SK-N-SH treated with all-trans-retinoic acid at 6 μM for 48 hours (cell line): Measurements from ENCODE around the gene STPG1.

Experiments
- ATAC-seq: fragments of 200-7000 bp; cut with Tn5 transposase; 3 replicates; pipeline ENCODE4 v1.9.1; 2020; ENCODE audit warnings: mild to moderate bottlenecking, moderate library complexity
- ARNTL ChIP-seq: fragments of 450-650 bp; formaldehyde crosslinking; IDR thresholded peaks from 2 replicates; pipeline ENCODE4 v1.5.0; 2020; ENCODE audit warnings: low read depth, mild to moderate bottlenecking, moderate library complexity, borderline replicate concordance
- BACH2 ChIP-seq: fragments of 250-450 bp; sonication (Bioruptor Pico); IDR thresholded peaks from 2 replicates; pipeline ENCODE4 v1.9.0; 2021; ENCODE audit warnings: mild to moderate bottlenecking, borderline replicate concordance
- CSDC2 ChIP-seq: fragments of 250-450 bp; sonication (Bioruptor Pico); IDR thresholded peaks from 2 replicates; pipeline ENCODE4 v1.5.0; 2020; ENCODE audit warnings: mild to moderate bottlenecking, moderate library complexity
- ESRRG ChIP-seq: fragments of 250-450 bp; sonication (Bioruptor Pico); IDR thresholded peaks from 2 replicates; pipeline ENCODE4 v1.6.1; 2021; ENCODE audit warnings: mild to moderate bottlenecking
- GLIS3 ChIP-seq: fragments of 250-450 bp; sonication (Bioruptor Pico); IDR thresholded peaks from 2 replicates; pipeline ENCODE4 v1.5.0; 2020; ENCODE audit warnings: mild to moderate bottlenecking, moderate library complexity
- ISL1 ChIP-seq: fragments of 250-450 bp; sonication (Bioruptor Pico); IDR thresholded peaks from 2 replicates; pipeline ENCODE4 v2.1.2; 2022; ENCODE audit warnings: mild to moderate bottlenecking, moderate library complexity
- OSR1 ChIP-seq: fragments of 250-450 bp; sonication (Bioruptor Pico); IDR thresholded peaks from 2 replicates; pipeline ENCODE4 v1.8.0; 2022; ENCODE audit warnings: moderate library complexity, mild to moderate bottlenecking, inconsistent platforms
- POU6F1 ChIP-seq: fragments of 250-450 bp; sonication (Bioruptor Pico); IDR thresholded peaks from 2 replicates; pipeline ENCODE4 v1.8.0; 2021; ENCODE audit warnings: low read depth, mild to moderate bottlenecking, moderate library complexity, borderline replicate concordance
- PPARA ChIP-seq: fragments of 250-450 bp; sonication (Bioruptor Pico); IDR thresholded peaks from 2 replicates; pipeline ENCODE4 v1.5.0; 2020; ENCODE audit warnings: mild to moderate bottlenecking, borderline replicate concordance
- RARB ChIP-seq: fragments of 250-450 bp; sonication (Bioruptor Pico); IDR thresholded peaks from 2 replicates; pipeline ENCODE4 v1.8.0; 2021; ENCODE audit warnings: mild to moderate bottlenecking, moderate library complexity
- SNAI2 ChIP-seq: fragments of 250-450 bp; sonication (Bioruptor Pico); IDR thresholded peaks from 2 replicates; pipeline ENCODE4 v1.5.0; 2020; ENCODE audit warnings: mild to moderate bottlenecking, moderate library complexity
- TCF4 ChIP-seq: fragments of 250-450 bp; sonication (Bioruptor Pico); IDR thresholded peaks from 2 replicates; pipeline ENCODE4 v1.8.0; 2021; ENCODE audit warnings: mild to moderate bottlenecking, moderate library complexity, borderline replicate concordance
- TOX ChIP-seq: fragments of 250-450 bp; sonication (Bioruptor Pico); IDR thresholded peaks from 2 replicates; pipeline ENCODE4 v1.8.0; 2021; ENCODE audit warnings: mild to moderate bottlenecking, moderate library complexity, borderline replicate concordance
- ZC3H10 ChIP-seq: fragments of 250-450 bp; sonication (Bioruptor Pico); IDR thresholded peaks from 2 replicates; pipeline ENCODE4 v1.5.1; 2021; ENCODE audit warnings: mild to moderate bottlenecking, moderate library complexity
- ZFP3 ChIP-seq: fragments of 250-450 bp; sonication (Bioruptor Pico); IDR thresholded peaks from 2 replicates; pipeline ENCODE4 v1.5.0; 2020; ENCODE audit warnings: mild to moderate bottlenecking, moderate library complexity
- ZFP30 ChIP-seq: fragments of 450-650 bp; formaldehyde crosslinking; IDR thresholded peaks from 2 replicates; pipeline ENCODE4 v1.5.0; 2022; ENCODE audit warnings: mild to moderate bottlenecking, moderate library complexity
- ZNF565 ChIP-seq: fragments of 450-650 bp; formaldehyde crosslinking; conservative IDR thresholded peaks from 2 replicates; pipeline ENCODE4 v1.5.0; 2020; ENCODE audit warnings: low read depth, mild to moderate bottlenecking, moderate library complexity
- ZNF70 ChIP-seq: fragments of 450-650 bp; formaldehyde crosslinking; IDR thresholded peaks from 2 replicates; pipeline ENCODE4 v1.5.0; 2020; ENCODE audit warnings: mild to moderate bottlenecking, moderate library complexity
- ZNF8 ChIP-seq: fragments of 450-650 bp; formaldehyde crosslinking; IDR thresholded peaks from 2 replicates; pipeline ENCODE4 v1.5.0; 2020; ENCODE audit warnings: mild to moderate bottlenecking, moderate library complexity
- TF ChIP-seq, protein P1 (sequence below): fragments of 250-450 bp; sonication (Bioruptor Pico); IDR thresholded peaks from 2 replicates; pipeline ENCODE4 v1.8.0; 2020; ENCODE audit warnings: mild to moderate bottlenecking, moderate library complexity, borderline replicate concordance
- TF ChIP-seq, protein P2 (sequence below): fragments of 250-450 bp; sonication (Bioruptor Pico); IDR thresholded peaks from 2 replicates; pipeline ENCODE4 v1.5.1; 2021; ENCODE audit warnings: mild to moderate bottlenecking, moderate library complexity

Gene STPG1

GRCh38 chr1:24340770-24341169, 72.8 kb downstream of the STPG1 start:
- no peak for ATAC-seq
- no peak for TF ChIP-seq CSDC2 (CRISPR knock-in tag)
- TF ChIP-seq GLIS3 (CRISPR knock-in tag): no peak
- TF ChIP-seq SNAI2 (CRISPR knock-in tag): no peak
- TF ChIP-seq ZFP30 (CRISPR knock-in tag): no peak
- TF ChIP-seq, all 23 proteins: peak for 0

- ATAC-seq: no peak
- TF ChIP-seq BACH2 (CRISPR knock-in tag): no peak
- TF ChIP-seq CSDC2 (CRISPR knock-in tag): no peak
- no peak for TF ChIP-seq ZNF565 (CRISPR knock-in tag)
- TF ChIP-seq ZNF8 (CRISPR knock-in tag): no peak
- no peak for TF ChIP-seq PPARA (CRISPR knock-in tag)
- TF ChIP-seq SNAI2 (CRISPR knock-in tag): no peak
- TF ChIP-seq ARNTL (CRISPR knock-in tag): no peak
- TF ChIP-seq TCF4 (CRISPR knock-in tag): no peak
- no peak for TF ChIP-seq ESRRG (CRISPR knock-in tag)
- no peak for TF ChIP-seq ZFP3 (CRISPR knock-in tag)
- no peak for TF ChIP-seq ZFP30 (CRISPR knock-in tag)
- no peak for TF ChIP-seq OSR1
- no peak for TF ChIP-seq ISL1
- TF ChIP-seq ZNF70 (CRISPR knock-in tag): no peak
- no peak for TF ChIP-seq POU6F1 (CRISPR knock-in tag)
- TF ChIP-seq TOX (CRISPR knock-in tag): no peak
Observed at GRCh38 chr1:24339996-24340395, 73.6 kb downstream of the STPG1 start.

DNA sequence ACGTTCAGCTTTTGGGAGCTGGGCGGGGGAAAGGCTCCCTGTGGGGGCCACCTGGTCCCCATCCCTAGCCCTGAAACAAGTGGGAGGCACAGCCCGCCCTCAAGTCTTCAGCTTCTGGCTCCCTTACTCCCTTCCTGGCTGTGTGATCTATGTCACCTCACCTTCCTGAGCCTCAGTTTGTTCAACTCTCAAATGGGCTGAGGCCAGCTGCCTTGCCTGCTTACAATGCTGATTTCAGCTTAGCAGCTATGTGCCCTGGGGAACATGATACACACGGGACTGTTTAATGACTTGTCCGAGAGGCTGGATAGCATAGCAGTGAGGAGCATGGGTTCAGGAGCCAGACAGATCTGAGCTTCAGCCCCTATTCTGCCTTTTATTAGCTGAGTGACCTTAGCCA, 75.1 kb downstream of the STPG1 start:
- ATAC-seq: no peak
- no peak for TF ChIP-seq TCF4 (CRISPR knock-in tag)
- no peak for TF ChIP-seq ZNF565 (CRISPR knock-in tag)
- TF ChIP-seq ZFP3 (CRISPR knock-in tag): no peak
- no peak for TF ChIP-seq ISL1
- TF ChIP-seq, protein P1, sequence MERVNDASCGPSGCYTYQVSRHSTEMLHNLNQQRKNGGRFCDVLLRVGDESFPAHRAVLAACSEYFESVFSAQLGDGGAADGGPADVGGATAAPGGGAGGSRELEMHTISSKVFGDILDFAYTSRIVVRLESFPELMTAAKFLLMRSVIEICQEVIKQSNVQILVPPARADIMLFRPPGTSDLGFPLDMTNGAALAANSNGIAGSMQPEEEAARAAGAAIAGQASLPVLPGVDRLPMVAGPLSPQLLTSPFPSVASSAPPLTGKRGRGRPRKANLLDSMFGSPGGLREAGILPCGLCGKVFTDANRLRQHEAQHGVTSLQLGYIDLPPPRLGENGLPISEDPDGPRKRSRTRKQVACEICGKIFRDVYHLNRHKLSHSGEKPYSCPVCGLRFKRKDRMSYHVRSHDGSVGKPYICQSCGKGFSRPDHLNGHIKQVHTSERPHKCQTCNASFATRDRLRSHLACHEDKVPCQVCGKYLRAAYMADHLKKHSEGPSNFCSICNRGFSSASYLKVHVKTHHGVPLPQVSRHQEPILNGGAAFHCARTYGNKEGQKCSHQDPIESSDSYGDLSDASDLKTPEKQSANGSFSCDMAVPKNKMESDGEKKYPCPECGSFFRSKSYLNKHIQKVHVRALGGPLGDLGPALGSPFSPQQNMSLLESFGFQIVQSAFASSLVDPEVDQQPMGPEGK (CRISPR knock-in tag): no peak
- no peak for TF ChIP-seq ARNTL (CRISPR knock-in tag)
- no peak for TF ChIP-seq BACH2 (CRISPR knock-in tag)
- no peak for TF ChIP-seq ZNF70 (CRISPR knock-in tag)
- TF ChIP-seq ZC3H10 (CRISPR knock-in tag): no peak
- no peak for TF ChIP-seq TOX (CRISPR knock-in tag)
- no peak for TF ChIP-seq SNAI2 (CRISPR knock-in tag)
- no peak for TF ChIP-seq ESRRG (CRISPR knock-in tag)
- TF ChIP-seq, protein P2, sequence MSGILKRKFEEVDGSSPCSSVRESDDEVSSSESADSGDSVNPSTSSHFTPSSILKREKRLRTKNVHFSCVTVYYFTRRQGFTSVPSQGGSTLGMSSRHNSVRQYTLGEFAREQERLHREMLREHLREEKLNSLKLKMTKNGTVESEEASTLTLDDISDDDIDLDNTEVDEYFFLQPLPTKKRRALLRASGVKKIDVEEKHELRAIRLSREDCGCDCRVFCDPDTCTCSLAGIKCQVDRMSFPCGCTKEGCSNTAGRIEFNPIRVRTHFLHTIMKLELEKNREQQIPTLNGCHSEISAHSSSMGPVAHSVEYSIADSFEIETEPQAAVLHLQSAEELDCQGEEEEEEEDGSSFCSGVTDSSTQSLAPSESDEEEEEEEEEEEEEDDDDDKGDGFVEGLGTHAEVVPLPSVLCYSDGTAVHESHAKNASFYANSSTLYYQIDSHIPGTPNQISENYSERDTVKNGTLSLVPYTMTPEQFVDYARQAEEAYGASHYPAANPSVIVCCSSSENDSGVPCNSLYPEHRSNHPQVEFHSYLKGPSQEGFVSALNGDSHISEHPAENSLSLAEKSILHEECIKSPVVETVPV (CRISPR knock-in tag): no peak
- no peak for TF ChIP-seq RARB (CRISPR knock-in tag)
- no peak for TF ChIP-seq CSDC2 (CRISPR knock-in tag)

DNA sequence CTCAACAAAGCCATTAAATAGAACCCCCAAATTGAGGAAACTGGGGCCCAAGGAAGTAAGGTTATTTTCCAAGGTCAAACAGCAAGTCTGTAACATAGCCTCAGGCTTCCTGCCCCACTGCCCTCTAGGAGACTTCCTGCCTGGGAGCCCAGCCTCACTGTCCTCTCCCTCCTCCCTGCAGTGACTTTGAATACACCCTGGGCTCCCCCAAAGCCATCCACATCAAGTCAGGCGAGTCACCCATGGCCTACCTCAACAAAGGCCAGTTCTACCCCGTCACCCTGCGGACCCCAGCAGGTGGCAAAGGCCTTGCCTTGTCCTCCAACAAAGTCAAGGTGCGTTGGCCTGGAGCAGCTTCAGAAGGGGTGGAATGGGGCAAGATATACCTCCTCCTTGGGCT, 76.1 kb downstream of the STPG1 start:
- no peak for ATAC-seq
- TF ChIP-seq ZNF70 (CRISPR knock-in tag) (no peak), SNAI2 (CRISPR knock-in tag) (no peak)

DNA sequence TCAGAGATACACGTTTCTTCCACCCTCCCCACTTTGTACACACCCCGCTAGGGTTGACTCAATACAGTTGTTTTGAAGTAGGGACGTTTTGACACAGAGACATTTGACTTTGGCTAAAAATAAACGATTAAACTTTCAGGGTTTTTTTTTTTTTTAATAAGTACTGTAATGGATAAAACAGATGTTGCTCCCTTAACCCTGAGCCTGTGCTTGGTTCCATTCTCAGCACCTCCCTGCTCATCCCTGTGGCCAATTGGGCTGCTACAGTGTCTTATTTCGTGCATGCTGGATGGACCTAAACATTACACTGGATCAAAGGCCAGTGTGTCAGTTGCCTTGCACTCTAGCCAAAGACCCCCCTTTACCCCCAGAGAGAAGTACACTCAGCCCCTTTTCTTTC, 77.5 kb downstream of the STPG1 start:
- ATAC-seq: no peak
- no peak for TF ChIP-seq ZFP3 (CRISPR knock-in tag)
- TF ChIP-seq PPARA (CRISPR knock-in tag): no peak
- TF ChIP-seq, all 23 proteins: peak for 0
